B cell (primary cell): Measurements from ENCODE around the gene GSTA4. TPM values are rescaled to one million over a fixed set of nuclear protein-coding genes. Genes with fewer than 3 reads are reported as not detected.

ENCODE experiments used
- ATAC-seq: fragments of 200-7000 bp; cut with Tn5 transposase; one replicate; pipeline ENCODE4 v1.10.0; 2021; ENCODE audit warnings: low read depth, mild to moderate bottlenecking, moderate number of reproducible peaks, moderate library complexity
- CTCF ChIA-PET: fragments of 350-600 bp; sonication (Branson Sonifier 250); formaldehyde crosslinking; loops from one replicate; lab custom pipeline; 2021; ENCODE audit warnings: antibody characterized with exemption, inconsistent platforms; lab: Charles Lee
- POLR2A ChIA-PET: fragments of 350-600 bp; sonication (Branson Sonifier 250); formaldehyde crosslinking; loops from one replicate; lab custom pipeline; 2021; ENCODE audit warnings: antibody characterized with exemption; lab: Charles Lee
- DNase-seq: peaks from one replicate; pipeline ENCODE4 v3.0.0; 2013
- H2AFZ ChIP-seq: 2 replicates; pipeline ENCODE4 v1.6.1; 2012; ENCODE audit warnings: mild to moderate bottlenecking, low read depth, low read length; ENCODE audit not compliant: insufficient read depth, poor library complexity, severe bottlenecking
- H3K27ac ChIP-seq, 2 donors: 1 replicate in 1 of 2; 2 replicates in 1 of 2; pipeline ENCODE4 v1.5.1; 2012 to 2013; ENCODE audit warnings: low read length in 2 of 2, mild to moderate bottlenecking in 2 of 2, moderate library complexity in 1 of 2
- H3K27me3 ChIP-seq, 4 experiments: fragments of 200-600 bp in 1 of 4; sonication (generic) in 1 of 4; replicated peaks in 1 of 4; 1 replicate in 2 of 4; 2 replicates in 2 of 4; pipeline versions ENCODE4 v1.6.1 to v1.7.0; 2013 to 2016; ENCODE audit warnings: low read length in 3 of 4, mild to moderate bottlenecking in 2 of 4, mixed read lengths in 1 of 4, moderate library complexity in 1 of 4; ENCODE audit not compliant: insufficient read depth in 4 of 4, control insufficient read depth in 3 of 4; ENCODE audit errors: control extremely low read depth in 1 of 4
- H3K36me3 ChIP-seq, 2 experiments: replicated peaks in 1 of 2; 1 replicate in 1 of 2; 2 replicates in 1 of 2; pipeline versions ENCODE4 v1.6.1 to v1.7.1; 2013; ENCODE audit warnings: low read length in 1 of 2; ENCODE audit not compliant: insufficient read depth in 2 of 2, control insufficient read depth in 1 of 2; ENCODE audit errors: control extremely low read depth in 1 of 2, extremely low read depth in 1 of 2
- H3K4me1 ChIP-seq, 2 donors: fragments of 200-600 bp in 1 of 2; sonication (generic) in 1 of 2; 1 replicate in 1 of 2; 2 replicates in 1 of 2; pipeline versions ENCODE4 v1.5.1 to v1.6.1; 2013 to 2017; ENCODE audit warnings: low read length in 2 of 2; ENCODE audit not compliant: control insufficient read depth in 2 of 2, insufficient read depth in 2 of 2
- H3K4me2 ChIP-seq: replicated peaks from 2 replicates; pipeline ENCODE3; 2012; ENCODE audit warnings: mild to moderate bottlenecking, low read depth, low read length; ENCODE audit not compliant: poor library complexity, severe bottlenecking
- H3K4me3 ChIP-seq, 5 experiments: fragments of 200-600 bp in 1 of 5; sonication (generic) in 1 of 5; 1 replicate in 3 of 5; 2 replicates in 2 of 5; pipeline versions ENCODE4 v1.5.1 to v1.7.0; 2011 to 2016; ENCODE audit warnings: low read length in 4 of 5, mild to moderate bottlenecking in 4 of 5, low read depth in 2 of 5, control low read depth in 1 of 5, moderate library complexity in 1 of 5; ENCODE audit not compliant: insufficient read depth in 1 of 5; ENCODE audit errors: control extremely low read depth in 1 of 5, extremely low read depth in 1 of 5
- H3K79me2 ChIP-seq: fragments of 200-600 bp; sonication (generic); one replicate; pipeline ENCODE4 v1.6.0; 2016; ENCODE audit warnings: low read length; ENCODE audit not compliant: control insufficient read depth, insufficient read depth
- H3K9ac ChIP-seq: fragments of 200-600 bp; sonication (generic); 2 replicates; pipeline ENCODE4 v1.6.1; 2017; ENCODE audit warnings: mild to moderate bottlenecking, low read length, moderate library complexity
- H3K9me3 ChIP-seq, 3 donors: one replicate each; pipeline versions ENCODE4 v1.6.1 to v1.7.1; 2013; ENCODE audit warnings: low read length in 2 of 3; ENCODE audit not compliant: control insufficient read depth in 2 of 3, insufficient read depth in 1 of 3; ENCODE audit errors: control extremely low read depth in 1 of 3
- H4K20me1 ChIP-seq: 2 replicates; pipeline ENCODE4 v1.6.0; 2012; ENCODE audit warnings: mild to moderate bottlenecking, low read length; ENCODE audit not compliant: insufficient read depth, control insufficient read depth, poor library complexity, severe bottlenecking
- H3K27ac Mint-ChIP-seq: one replicate; pipeline ENCODE4 v1.8.0; 2021; ENCODE audit warnings: mixed read lengths
- H3K27me3 Mint-ChIP-seq: one replicate; pipeline ENCODE4 v1.8.0; 2021; ENCODE audit warnings: mixed read lengths
- H3K4me1 Mint-ChIP-seq: one replicate; pipeline ENCODE4 v1.8.0; 2021; ENCODE audit warnings: mixed read lengths
- H3K4me3 Mint-ChIP-seq: one replicate; pipeline ENCODE4 v1.8.0; 2021; ENCODE audit warnings: mixed read lengths
- H3K9me3 Mint-ChIP-seq: one replicate; pipeline ENCODE4 v1.8.0; 2022; ENCODE audit warnings: mixed read lengths; ENCODE audit not compliant: insufficient read depth
- EZH2 ChIP-seq: IDR thresholded peaks from 2 replicates; pipeline ENCODE4 v1.6.1; 2012; ENCODE audit warnings: borderline replicate concordance, low read depth, mild to moderate bottlenecking, moderate library complexity, low read length; ENCODE audit not compliant: insufficient read depth, poor library complexity, severe bottlenecking
- WGBS: methylation state at CpG from one replicate; pipeline ENCODE4 v1.1.5; 2013; ENCODE audit warnings: missing lambda C conversion rate; ENCODE audit not compliant: insufficient coverage; 5-methylcytosine and 5-hydroxymethylcytosine counted together
- intact Hi-C: fragments of 100-400 bp; cut with micrococcal nuclease; formaldehyde crosslinking; loops from one replicate; pipeline ENCODE4 v1.10.0; 2022
- polyA plus RNA-seq: library from polyadenylated mRNA; depleted of rRNA; stranded (reverse); fragments of >200 nt; gene quantifications from 2 replicates; pipeline ENCODE4 v1.2.3, GENCODE V29; 2012
- total RNA-seq, 2 donors: library from RNA; stranded (reverse); fragments of 120-200 nt in 1 of 2; gene quantifications; 1 replicate in 1 of 2; 2 replicates in 1 of 2; pipeline versions ENCODE4 v1.2.3 to v1.2.4, GENCODE V29; 2013 to 2022
- TF ChIP-seq, protein P1 (sequence below): fragments of 200-600 bp; IDR thresholded peaks from one replicate; pipeline ENCODE4 v1.8.0; 2022; ENCODE audit warnings: antibody characterized with exemption, mild to moderate bottlenecking

The GSTA4 gene
- total and polyA plus RNA-seq, 2 donors (not counting 1 experiment from before 2014, with no cell fraction given) = 1.7 to 4.9 TPM

DNA sequence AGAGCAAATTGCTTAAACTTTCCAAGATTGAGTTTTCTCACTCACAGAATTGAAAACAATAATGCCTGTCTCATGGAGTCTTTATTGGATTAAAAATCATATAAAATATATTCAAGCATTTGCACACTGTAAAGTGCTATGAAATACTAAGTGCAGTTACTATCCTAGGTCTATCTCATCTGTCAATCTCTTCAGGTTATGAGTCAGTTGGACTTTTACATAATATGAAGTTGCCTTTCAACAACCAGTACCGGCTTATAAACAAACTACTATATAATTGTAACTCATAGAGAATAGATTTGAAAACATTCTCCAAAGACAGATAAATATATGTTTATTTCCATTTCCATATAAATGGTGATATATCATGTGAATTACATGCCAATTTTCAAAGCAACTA is 20.4 kb upstream of the GSTA4 start:
- Mint-ChIP-seq H3K27me3 (no peaks in the 10 kb centered on the region), H3K4me1 (no peaks in the 10 kb centered on the region), H3K27ac (no peak overlapping the region), H3K9me3 (no peaks in the 10 kb centered on the region), H3K4me3 (no peak overlapping the region)
- no CpG with 5 or more reads among the region's 1 CpG for WGBS
- H3K9ac ChIP-seq = no peak overlapping the region
- no peak overlapping the region for H2AFZ ChIP-seq
- no peak for ATAC-seq
- no peaks in the 10 kb centered on the region for H3K4me1 ChIP-seq
- CTCF ChIA-PET = no interaction called here
- no peaks in the 10 kb centered on the region for H3K27me3 ChIP-seq
- intact Hi-C loops = no loop called here
- H3K4me3 ChIP-seq = no peak overlapping the region
- no peak overlapping the region for H3K27ac ChIP-seq
- no peak for DNase-seq
- peaks cover 15 to 68% of the 10 kb centered on the region in 2 experiments for H3K36me3 ChIP-seq
- H3K4me2 ChIP-seq = no peak overlapping the region
- POLR2A ChIA-PET = no interaction called here
- no peaks in the 10 kb centered on the region for H3K9me3 ChIP-seq
- TF ChIP-seq EZH2 = no peak
- TF ChIP-seq, protein P1, sequence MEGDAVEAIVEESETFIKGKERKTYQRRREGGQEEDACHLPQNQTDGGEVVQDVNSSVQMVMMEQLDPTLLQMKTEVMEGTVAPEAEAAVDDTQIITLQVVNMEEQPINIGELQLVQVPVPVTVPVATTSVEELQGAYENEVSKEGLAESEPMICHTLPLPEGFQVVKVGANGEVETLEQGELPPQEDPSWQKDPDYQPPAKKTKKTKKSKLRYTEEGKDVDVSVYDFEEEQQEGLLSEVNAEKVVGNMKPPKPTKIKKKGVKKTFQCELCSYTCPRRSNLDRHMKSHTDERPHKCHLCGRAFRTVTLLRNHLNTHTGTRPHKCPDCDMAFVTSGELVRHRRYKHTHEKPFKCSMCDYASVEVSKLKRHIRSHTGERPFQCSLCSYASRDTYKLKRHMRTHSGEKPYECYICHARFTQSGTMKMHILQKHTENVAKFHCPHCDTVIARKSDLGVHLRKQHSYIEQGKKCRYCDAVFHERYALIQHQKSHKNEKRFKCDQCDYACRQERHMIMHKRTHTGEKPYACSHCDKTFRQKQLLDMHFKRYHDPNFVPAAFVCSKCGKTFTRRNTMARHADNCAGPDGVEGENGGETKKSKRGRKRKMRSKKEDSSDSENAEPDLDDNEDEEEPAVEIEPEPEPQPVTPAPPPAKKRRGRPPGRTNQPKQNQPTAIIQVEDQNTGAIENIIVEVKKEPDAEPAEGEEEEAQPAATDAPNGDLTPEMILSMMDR = no peak
- H3K79me2 ChIP-seq = no peaks in the 10 kb centered on the region
- no peaks in the 10 kb centered on the region for H4K20me1 ChIP-seq

DNA sequence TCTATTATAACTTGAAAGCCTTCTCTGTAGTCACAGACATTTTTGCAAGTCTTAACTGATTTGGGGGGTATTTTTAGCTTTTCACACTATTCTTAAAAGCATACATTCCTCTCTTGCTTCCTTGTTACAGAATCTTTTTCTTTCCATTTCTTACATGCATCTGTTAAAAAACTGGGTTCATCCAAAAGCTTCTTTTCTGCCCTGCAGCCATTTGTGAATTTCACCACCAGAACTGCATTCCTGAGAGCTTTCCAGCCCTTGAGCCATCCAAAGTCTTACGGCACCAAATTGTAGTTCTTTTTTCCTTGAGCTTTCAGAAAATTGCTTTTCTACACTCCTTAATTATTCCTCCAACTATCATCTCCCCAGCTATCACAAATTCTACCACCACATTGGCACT is 19.7 kb upstream of the GSTA4 start:
- intact Hi-C loops = no loop called here
- Histone ChIP-seq H3K36me3 (peaks cover 11 to 75% of the 10 kb centered on the region in 2 experiments), H3K27me3 (no peaks in the 10 kb centered on the region), H3K79me2 (no peaks in the 10 kb centered on the region), H3K9ac (no peak overlapping the region), H3K27ac (no peak overlapping the region), H4K20me1 (no peaks in the 10 kb centered on the region), H3K9me3 (no peaks in the 10 kb centered on the region), H3K4me2 (no peak overlapping the region), H2AFZ (no peak overlapping the region), H3K4me3 (no peak overlapping the region), H3K4me1 (no peaks in the 10 kb centered on the region)
- DNase-seq = no peak
- no peak for ATAC-seq
- Mint-ChIP-seq H3K9me3 (no peaks in the 10 kb centered on the region), H3K4me1 (no peaks in the 10 kb centered on the region), H3K4me3 (no peak overlapping the region), H3K27me3 (no peaks in the 10 kb centered on the region), H3K27ac (no peak overlapping the region)
- ChIA-PET CTCF (no interaction called here), POLR2A (no interaction called here)
- WGBS = 100% methylated on average over 1 of the region's 1 CpG
- TF ChIP-seq, protein P1 = no peak
- no peak for TF ChIP-seq EZH2
